Cardiac atrium fibroblast (primary cell): ENCODE measurements around the gene CD40LG. TPM values are rescaled to one million over a fixed set of nuclear protein-coding genes. Genes with fewer than 3 reads are reported as not detected.

Experiments
- total RNA-seq: library from RNA; depleted of rRNA; stranded (reverse); fragments of >200 nt; gene quantifications from 2 replicates; pipeline ENCODE4 v1.2.3, GENCODE V29; 2015

CD40LG gene
- total RNA-seq, result not detected in 2 replicates

GRCh38 chrX:136647677-136648360 lies at the start of gene CD40LG:
CD40LG (plus strand) TSS chrX:136648158; CDS start chrX:136648249, 91 bp downstream.

Other genes with a start within 250 kb of the CD40LG start
- not detected in 2 replicates for gene BRS3, start 160.2 kb upstream of the CD40LG start, total RNA-seq
- gene HTATSF1, start 150.6 kb upstream of the CD40LG start, total RNA-seq, result 16.8 and 18.4 TPM in 2 replicates
- gene VGLL1, start 115.9 kb upstream of the CD40LG start, total RNA-seq, result not detected in 2 replicates
- gene ARHGEF6, start 132.8 kb downstream of the CD40LG start, total RNA-seq, result 5.3 and 8.5 TPM in 2 replicates
- 131 and 143 TPM in 2 replicates for gene RBMX, start 232.6 kb downstream of the CD40LG start, total RNA-seq